GM19328 (cell line): ENCODE results near the gene KCNJ12.
"Not testable (repeated sequence)": the region's sequence is repeated elsewhere in the genome, so short reads cannot be mapped to it uniquely, and the experiment has no call there.

Experiments used
- ATAC-seq: cut with Tn5 transposase; IDR thresholded peaks from one replicate; pipeline ENCODE4 v1.9.1; 2021; ENCODE audit warnings: mild to moderate bottlenecking, moderate library complexity; ENCODE audit not compliant: unreplicated experiment

Gene KCNJ12

GRCh38 chr17:21376081-21376758 lies at the start of gene KCNJ12:
Gene KCNJ12 (plus strand): TSS chr17:21376357. CDS start chr17:21415343, 38,986 bp downstream.
- no peak for ATAC-seq

- not testable (repeated sequence) for ATAC-seq
Observed at GRCh38 chr17:21327921-21328320, 48.2 kb upstream of the KCNJ12 start.

- not testable (repeated sequence) for ATAC-seq
Observed at GRCh38 chr17:21328778-21329177, 47.4 kb upstream of the KCNJ12 start.

- ATAC-seq, result no peak
Observed at GRCh38 chr17:21330436-21331160, 45.6 kb upstream of the KCNJ12 start.

GRCh38 chr17:21336541-21337294 lies 39.4 kb upstream of the KCNJ12 start:
- not testable (repeated sequence) for ATAC-seq

GRCh38 chr17:21337981-21338625 lies 38.1 kb upstream of the KCNJ12 start:
- not testable (repeated sequence) for ATAC-seq

GRCh38 chr17:21339011-21339410 lies 37.1 kb upstream of the KCNJ12 start:
- ATAC-seq, result no peak

GRCh38 chr17:21339571-21339970 lies 36.6 kb upstream of the KCNJ12 start:
- ATAC-seq, result not testable (repeated sequence)

GRCh38 chr17:21340407-21340806 lies 35.8 kb upstream of the KCNJ12 start:
- ATAC-seq, result not testable (repeated sequence)

GRCh38 chr17:21341279-21341678 lies 34.9 kb upstream of the KCNJ12 start:
- ATAC-seq, result not testable (repeated sequence)

- ATAC-seq, result not testable (repeated sequence)
Observed at GRCh38 chr17:21341925-21342540, 34.1 kb upstream of the KCNJ12 start.

GRCh38 chr17:21343061-21343949 lies 32.9 kb upstream of the KCNJ12 start:
- not testable (repeated sequence) for ATAC-seq

GRCh38 chr17:21344801-21345200 lies 31.4 kb upstream of the KCNJ12 start:
- ATAC-seq, result not testable (repeated sequence)

GRCh38 chr17:21345236-21345635 lies 30.9 kb upstream of the KCNJ12 start:
- no peak for ATAC-seq

GRCh38 chr17:21346107-21346506 lies 30.1 kb upstream of the KCNJ12 start:
- not testable (repeated sequence) for ATAC-seq

- ATAC-seq, result not testable (repeated sequence)
Observed at GRCh38 chr17:21346651-21347250, 29.4 kb upstream of the KCNJ12 start.

- not testable (repeated sequence) for ATAC-seq
Observed at GRCh38 chr17:21347660-21348059, 28.5 kb upstream of the KCNJ12 start.

- not testable (repeated sequence) for ATAC-seq
Observed at GRCh38 chr17:21348081-21348925, 27.9 kb upstream of the KCNJ12 start.
